GM18907 (cell line): Measurements from ENCODE around the gene TENT4A.
"Not testable (repeated sequence)": the region's sequence is repeated elsewhere in the genome, so short reads cannot be mapped to it uniquely, and the experiment has no call there.

Source experiments
- ATAC-seq: cut with Tn5 transposase; IDR thresholded peaks from one replicate; pipeline ENCODE4 v1.9.1; 2021; ENCODE audit warnings: mild to moderate bottlenecking, moderate library complexity; ENCODE audit not compliant: unreplicated experiment

The TENT4A gene

DNA sequence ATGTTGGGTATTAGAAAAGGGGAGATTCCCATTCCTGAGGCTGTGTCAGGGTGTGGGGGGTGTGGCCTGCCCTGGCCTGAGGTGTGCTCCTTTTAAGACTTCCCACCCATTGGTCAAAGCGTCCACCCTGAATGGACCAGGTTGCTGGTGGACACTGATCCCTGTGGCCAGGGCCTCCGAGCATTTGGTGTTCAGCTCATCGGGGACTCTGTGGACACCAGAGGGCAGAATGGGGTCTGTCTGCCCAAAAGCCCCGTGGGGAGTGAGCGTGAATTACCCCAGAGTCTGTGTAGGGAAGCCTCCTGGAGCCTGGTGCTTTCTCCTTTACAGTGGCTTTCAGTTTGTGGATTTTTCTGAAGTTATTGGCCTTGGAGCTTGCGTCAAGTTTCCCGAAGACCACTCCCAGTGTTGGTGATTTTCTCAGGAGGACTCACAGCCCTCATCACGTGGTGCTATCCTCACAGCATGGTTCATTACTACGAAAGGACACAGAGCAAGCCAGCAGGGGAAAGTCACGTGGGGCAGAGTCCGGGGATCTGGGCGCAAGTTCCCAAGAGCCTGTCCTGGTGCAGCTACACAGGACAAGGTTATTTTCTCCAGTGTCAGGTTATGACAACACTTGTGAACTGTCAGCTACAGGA is 55.5 kb downstream of the TENT4A start:
- no peak for ATAC-seq

DNA sequence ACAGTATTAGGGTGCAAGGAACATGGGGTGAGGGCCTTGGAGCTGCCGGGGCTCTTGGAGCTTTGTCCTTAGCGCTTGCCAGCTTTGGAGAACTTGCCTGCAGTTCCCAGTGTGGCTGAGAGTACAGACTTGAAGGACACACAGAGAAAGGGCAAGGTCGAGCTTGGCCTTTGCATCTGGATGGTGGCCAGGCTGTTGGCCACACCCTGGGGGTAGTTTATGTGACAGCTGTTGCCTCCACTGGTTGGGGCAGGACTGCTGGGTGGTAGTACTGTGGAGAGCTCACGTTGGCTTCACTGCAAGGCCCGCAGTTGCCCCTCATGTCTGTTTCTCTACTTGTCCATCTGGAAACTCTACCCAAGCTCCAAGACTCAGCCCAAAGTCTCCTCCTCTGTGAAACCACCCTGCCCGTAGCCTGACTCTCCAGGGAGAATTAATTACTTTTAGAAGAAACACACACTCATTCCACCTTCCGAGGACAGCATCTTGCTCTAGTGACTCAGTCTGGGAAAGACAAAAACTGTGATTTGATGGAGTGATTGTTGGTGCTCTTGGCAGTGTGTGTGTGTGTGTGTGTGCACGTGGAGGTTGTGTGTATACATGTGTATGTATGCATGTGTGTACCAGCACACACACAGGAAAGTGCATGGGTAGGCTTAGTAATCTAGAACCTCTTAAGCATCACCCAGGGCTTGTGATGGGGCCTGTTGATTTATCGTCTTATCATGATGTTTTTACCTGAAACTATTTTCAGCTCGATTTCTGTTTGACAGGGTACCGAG is 57.8 kb downstream of the TENT4A start:
- ATAC-seq: no peak

DNA sequence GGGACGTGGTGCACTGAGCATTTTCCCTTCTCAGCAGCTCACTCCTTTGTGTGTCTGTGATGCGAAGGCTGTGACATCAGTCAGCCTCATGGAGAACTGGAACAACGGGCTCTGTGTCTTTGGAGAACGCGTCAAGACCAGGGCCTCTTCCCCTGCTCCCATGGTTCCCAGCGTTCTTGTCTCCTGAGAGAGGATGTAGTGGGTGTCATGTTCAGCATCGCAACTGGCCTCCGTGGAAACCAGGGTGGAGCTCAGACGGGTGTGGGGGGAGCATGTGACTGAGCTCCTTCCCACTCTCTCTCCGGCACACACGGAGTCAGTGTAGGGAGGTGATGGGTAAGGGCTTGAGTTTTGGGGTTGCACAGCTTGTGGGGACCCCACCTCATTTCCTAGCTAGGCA is 59.7 kb downstream of the TENT4A start:
- ATAC-seq: no peak

DNA sequence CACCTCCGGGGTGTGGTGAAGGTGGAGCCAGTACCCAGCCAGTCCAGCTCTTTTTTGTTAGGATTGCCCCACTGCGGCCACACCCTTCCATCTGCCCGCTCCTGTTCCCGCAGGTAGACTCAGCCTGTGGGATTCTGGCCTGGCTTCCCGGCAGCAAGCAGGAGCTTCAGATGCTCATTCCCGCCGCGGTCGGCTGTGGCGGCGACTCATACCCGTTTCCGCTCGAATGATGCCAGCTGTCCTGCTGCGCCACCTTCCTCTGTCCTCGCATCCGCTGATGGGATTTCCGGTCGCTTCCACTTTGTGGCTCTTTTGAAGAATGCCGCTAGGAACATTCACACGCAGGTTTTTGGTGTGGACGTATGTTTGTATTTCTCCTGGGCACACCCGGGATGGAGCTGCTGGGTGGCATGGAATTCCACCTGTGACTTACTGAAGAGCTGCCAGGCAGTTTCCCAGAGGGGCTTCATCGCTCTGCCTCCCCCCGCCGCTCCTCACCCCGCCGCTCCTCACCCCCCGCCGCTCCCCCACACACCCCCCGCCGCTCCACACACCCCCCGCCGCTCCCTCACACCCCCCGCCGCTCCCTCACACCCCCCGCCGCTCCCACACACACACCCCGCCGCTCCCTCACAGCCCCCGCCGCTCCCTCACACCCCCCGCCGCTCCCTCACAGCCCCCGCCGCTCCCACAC is 60.3 kb downstream of the TENT4A start:
- no peak for ATAC-seq

DNA sequence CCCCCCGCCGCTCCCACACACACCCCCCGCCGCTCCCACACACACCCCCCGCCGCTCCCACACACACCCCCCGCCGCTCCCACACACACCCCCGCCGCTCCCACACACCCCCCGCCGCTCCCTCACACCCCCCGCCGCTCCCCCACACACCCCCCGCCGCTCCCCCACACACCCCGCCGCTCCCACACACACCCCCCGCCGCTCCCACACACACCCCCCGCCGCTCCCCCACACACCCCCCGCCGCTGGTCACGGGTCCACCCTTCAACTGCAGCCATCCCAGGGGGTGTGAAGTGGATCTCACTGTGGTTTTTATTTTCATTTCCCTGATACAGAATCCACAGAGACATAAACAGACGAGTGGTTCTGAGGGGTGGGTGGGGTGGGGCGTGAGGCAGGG is 61.0 kb downstream of the TENT4A start:
- ATAC-seq: not testable (repeated sequence)

DNA sequence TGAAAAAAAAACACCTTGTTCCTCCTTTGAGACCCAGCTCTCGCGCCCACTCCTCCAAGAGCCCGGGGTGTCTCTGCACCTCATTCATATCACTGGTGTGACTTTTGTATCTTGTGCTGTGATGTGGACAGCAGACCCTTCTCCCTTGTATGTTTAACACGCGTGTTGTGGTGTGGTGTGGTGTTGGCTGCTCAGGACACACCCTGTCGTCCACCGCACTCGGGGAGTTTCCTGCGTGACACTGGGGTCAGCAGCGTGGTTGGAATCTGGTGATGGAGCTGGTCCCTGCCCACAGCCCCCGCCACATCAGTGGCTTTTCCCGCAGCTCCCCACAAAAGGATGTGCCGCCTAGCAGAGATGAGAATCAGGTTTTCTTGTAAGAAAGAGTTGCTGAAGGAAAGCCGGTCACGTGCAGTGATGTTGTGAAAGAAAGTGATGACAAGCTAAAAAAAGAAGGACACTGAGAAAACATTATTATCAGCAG is 61.5 kb downstream of the TENT4A start:
- ATAC-seq: no peak

DNA sequence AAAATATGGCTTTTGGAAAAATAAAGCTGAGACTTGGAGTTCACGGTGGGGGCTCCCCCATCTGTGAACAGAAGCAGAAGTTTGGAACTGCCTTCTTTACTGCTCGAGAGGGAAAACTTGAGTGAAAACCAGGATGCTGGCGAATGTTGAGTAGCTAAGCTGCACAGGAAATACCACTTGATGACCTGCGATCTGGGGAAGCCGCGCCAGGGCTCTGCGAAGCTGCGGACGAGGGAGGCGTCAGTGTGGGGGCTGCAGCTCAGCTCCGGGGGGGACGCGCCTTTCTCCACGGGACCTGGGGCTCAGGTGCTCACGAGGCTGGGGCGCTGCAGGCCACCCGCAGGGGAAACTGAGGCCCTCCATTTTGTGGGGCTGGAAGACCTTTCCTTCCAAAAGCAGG is 62.3 kb downstream of the TENT4A start:
- no peak for ATAC-seq

DNA sequence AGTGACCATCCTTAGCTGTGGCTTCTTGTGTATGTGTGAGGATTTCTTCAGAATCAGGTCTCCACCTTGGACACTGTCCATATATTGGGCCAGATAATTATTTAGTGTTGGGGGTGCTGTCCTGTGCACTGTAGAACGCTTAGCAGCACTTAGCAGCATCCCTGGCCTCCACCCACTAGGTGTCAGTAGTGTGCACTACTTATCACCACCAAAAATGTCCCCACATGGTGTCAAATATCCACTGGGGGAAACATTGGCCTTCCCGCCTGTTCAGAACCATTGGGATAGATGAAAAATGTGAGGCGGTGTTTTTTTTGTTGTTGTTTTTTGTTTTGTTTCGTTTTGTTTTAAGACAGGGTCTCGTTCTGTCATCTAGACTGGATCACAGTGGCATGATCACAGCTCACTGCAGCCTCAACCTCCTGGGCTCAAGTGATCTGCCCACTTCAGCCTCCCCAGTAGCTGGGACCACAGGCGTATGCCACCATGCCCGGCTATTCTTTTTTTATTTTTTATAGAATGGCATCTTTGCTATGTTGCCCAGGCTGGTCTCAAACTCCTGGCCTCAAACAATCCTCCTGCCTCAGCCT is 67.7 kb downstream of the TENT4A start:
- ATAC-seq: peak; percentile 85

DNA sequence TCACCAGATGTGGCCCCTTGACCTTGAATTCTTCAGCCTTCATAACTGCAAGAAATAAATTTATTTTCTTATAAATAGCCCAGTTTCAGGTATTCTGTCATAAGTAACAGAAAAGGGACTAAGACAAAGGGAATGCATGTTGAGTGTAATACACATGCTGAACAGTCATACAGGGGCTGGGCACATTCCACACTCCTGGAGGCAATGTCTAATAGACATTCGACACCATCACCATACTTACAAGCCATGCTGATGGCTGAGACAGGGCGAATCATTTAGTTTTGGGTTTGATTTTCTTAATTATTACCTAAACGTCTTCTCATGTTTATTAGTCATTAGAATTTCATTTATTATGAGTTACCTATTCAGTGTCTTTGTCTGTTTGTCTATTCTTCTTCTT is 68.5 kb downstream of the TENT4A start:
- ATAC-seq: no peak

DNA sequence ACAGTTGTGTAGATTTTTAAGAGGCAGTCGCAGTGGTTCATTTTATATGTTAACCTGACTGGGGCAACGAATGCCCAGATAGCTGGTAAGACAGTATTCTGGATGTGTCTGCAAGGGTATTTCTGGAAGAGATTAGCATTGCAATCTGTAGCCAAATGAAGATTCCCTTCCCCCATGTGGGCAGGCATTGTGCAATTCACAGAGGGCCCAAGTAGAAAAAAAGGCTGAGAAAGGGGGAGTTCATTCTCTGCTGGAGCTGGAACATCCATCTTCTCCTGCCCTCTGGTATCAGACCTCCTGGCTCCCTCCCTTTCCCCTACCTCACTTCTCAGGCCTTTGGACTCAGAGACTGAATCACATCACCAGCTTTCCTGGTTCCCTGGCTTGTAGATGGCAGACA is 70.6 kb downstream of the TENT4A start:
- no peak for ATAC-seq

DNA sequence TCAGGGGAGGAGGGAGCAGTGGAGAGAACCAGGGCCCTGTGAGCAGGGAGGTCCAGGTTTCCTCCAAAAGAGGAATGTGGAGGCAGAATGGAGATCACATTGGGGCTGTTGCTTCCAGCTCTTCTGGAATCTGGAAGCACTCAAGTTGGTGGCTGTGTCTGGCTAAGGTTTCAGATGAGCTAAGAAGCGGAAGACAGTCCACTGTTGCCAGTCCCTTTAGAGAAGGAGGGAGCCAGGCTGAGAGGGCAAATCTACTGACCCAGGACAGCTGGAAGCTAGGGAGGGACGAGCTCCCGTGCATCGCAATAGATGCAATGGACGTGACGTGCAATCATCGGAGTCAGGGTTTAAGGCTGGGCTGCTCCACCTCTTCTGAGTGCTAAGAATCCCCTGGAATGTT is 71.2 kb downstream of the TENT4A start:
- no peak for ATAC-seq

DNA sequence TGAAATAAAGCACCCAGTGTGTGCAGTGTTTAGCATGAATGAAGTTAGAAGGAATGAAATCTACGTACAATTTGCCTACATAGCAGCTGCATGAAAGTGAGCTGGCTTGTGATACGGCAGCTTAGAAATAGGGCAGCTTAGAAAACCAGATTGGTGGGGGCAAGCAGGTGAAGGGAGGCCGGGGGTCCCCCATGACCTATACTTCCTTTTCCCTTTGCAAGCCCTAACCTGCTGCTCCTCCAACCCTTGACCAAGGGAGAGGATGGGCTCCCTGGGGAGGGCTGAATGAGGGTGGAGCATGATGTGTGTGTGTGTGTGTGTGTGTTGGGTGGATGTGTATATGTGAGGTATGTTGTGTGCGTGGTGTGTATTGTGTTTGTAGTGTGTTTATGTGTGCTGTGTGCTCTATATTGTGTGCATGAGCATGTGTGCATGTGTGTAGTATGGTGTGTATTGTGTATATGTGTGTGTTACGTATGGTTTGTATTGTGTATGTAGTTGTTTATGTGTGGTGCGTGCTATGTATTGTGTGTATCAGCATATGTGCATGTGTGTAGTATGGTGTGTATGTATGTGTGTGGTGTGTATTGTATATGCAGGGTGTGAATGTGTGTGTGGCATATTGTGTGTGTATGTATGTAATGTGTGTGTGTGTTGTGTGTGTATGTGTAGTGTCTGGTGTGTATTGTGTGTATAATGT is 72.1 kb downstream of the TENT4A start:
- ATAC-seq: no peak

DNA sequence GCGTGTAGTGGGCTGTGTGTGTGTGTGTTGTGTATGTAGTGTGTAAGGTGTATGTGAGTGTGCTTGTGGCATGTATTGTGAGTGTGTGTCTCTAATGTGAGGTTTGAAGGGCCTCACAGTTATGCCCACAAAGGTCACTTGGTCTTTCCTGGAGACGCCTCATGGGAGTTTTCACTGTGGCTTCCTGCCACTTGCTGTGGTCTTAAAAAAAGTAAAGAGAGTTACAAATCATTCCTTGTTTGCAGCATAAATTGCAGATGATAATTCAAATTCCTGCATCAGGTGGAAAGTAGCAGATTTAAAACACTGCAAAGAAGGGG is 72.6 kb downstream of the TENT4A start:
- no peak for ATAC-seq

DNA sequence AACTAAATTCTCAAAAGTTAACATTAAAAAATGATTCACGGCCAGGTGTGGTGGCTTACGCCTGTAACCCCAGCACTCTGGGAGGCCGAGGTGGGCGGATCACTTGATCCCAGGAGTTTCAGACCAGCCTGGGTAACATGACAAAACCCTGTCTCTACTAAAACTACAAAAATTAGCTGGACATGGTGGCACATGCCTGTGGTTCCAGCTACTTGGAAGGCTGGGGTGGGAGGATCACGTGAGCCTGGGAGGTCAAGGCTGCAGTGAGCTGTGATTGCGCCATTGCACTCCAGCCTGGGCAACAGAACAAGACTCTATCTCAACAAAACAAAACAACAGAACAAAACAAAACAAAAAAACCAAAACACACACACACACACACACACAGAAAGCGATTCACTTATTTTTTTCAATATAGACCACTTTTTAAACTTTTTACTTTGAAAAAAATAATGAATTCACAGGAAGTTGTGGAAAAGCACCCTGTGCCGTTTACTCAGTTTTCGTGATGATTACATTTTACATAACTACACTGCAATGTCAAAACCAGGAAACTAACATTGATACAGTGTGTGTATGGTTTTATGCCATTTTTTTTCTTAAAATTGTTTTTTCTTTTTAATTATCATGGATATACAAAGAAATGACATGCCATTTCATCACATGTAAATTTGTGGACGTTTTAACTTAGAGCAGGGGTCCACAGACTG is 73.7 kb downstream of the TENT4A start:
- no peak for ATAC-seq

DNA sequence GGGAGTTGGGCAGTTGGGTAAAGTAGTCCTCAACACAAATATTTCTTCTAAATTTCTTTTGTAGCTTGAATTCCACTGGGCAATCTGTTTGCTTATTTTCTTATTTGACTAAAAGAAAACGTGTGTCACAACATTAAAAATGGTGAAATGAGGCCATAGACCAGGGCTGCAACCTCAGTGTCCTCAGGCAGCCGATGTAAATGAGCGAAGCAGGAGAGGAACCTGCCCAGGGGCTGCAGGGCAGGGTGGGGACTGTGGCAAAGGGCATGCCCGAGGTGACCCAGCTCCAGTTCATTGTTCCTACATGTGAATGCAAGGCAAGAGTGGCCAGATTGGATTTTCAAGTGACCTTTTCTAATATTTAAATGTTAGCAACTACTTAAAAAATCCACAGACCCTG is 74.7 kb downstream of the TENT4A start:
- ATAC-seq: no peak

DNA sequence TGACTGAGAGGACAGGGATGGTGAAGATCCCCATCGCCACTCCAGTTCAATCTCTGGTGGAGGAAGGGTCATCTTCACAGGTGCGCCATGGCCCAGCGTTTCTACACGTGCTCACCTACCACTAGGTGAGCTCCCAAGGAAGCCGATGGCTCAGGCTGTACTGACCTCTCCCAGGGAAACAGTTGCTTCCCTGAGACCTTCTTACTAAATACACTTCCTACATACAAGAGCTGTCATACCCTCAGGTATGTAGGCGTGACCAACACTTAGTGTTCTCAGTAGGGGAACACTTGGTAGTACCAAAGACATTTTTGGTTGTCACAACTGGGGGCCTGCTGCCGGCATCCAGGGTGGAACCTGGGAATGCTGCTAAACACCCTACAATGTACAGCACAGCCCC is 75.2 kb downstream of the TENT4A start:
- ATAC-seq: no peak

DNA sequence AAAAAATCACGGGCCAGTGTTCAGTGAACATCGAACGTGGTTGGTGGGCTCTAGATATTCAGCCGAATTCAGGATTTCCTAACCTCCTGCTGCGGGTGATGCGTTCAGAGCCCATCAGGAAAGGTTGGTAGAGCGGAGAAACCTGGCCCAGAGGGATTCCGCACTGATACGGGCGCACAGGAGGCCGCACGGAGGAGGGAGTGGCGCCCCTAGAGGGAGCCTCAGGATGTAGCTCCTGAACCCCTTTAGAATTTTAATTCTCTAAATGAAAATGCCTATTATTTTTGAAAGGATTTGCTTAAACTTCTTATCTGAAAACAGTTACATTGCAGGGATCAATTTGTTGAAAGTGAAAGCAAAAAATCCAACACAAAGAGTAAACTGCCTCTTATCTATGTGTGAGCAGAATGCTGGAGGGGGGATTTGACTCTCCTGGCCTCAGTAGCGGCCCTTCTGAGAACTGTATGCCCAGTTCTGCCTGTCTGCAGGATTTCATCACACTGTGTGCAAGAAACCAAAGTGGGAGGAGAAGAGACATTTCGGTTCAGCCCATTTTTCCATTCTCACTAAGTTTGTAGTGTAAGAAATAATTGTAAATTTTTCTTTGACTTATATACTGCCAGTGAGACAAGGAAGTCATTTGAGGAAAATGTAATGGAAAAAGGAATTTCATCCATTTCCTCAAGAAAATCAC is 75.9 kb downstream of the TENT4A start:
- no peak for ATAC-seq

DNA sequence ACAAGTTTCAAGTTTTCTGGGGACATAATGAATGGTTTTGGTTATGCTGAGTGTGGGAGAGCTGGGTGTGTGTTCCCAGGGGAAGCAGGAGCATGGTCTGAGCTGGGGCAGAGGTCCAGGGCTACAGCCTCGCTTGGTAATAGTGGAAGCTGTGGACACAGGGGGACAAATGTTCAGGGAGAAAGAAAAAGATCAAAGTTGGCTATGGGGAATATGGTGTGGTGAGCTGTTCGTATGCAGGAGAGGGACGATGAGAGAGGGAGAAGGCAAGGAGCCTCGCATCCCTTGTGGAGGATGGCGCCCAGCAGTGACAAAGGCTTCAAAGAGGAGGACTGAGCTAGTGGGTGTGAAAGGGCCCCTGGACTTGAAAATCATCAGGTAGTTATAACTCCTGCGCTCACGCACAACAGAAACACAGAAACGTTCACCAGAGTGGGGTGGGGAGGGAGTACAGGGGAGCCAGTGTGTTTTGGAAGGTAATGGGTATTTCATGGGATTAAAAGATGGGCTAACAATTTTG is 77.2 kb downstream of the TENT4A start:
- ATAC-seq: no peak

DNA sequence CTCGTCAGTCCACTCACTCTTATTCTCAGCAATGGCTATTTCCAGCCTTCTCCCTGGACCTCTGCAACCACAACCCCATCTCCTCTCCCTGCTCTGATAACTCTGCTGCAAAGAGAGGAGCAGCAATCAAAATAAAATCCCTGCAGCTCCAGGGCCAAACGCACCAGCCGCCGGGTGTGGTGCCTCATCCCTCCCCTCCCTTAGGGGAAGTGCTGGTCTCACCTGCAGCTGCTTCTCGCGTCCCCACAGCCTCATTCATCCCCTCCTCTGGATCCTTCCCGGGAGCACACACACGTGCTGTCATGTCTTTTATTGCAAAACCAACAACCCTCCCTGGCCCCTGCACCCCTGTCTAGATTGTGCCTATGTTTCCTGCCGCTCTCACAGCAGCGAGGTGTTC is 77.8 kb downstream of the TENT4A start:
- ATAC-seq: no peak

DNA sequence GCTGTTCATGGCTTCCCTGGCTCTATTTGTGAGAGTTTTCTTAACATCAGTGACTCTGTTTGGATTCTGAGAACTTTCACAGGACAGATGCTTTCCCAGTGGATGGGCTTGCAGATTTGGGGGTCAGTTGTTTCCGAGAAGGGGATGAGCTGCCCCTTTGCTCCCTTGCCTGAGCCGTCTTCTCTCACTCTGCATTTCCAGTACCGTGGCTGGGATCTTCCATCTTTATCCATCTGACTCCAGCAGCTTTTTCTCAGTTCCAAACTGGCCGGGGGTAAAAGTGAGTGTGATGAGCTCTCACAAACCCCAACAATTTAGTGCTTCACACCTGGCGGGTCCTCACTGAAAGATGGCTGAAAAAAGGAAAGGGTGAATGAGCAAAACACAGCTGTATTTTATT is 79.1 kb downstream of the TENT4A start:
- ATAC-seq: no peak
